Psoas muscle (tissue), 8 donors: ENCODE measurements around the gene CFH. TPM values are rescaled to one million over a fixed set of nuclear protein-coding genes. Genes with fewer than 3 reads are reported as not detected.

Experiments used
- ATAC-seq, 4 donors: fragments of 200-7000 bp; cut with Tn5 transposase; one replicate each; pipeline ENCODE4 v1.9.1; 2020; ENCODE audit warnings: moderate library complexity in 3 of 4, mild to moderate bottlenecking in 2 of 4
- DNase-seq, 2 donors: peaks; one replicate each; pipeline ENCODE4 v3.0.0-alpha.2; 2020
- H3K27ac ChIP-seq: fragments of 200-600 bp; one replicate; pipeline ENCODE4 v1.8.0; 2022
- H3K27me3 ChIP-seq, 3 donors: fragments of 200-600 bp in 1 of 3; one replicate each; pipeline versions ENCODE4 v1.6.1 to v1.8.0; 2013 to 2022; ENCODE audit warnings: low read length in 2 of 3, mild to moderate bottlenecking in 2 of 3, moderate library complexity in 1 of 3; ENCODE audit not compliant: insufficient read depth in 3 of 3
- H3K36me3 ChIP-seq, 2 donors: fragments of 200-600 bp in 1 of 2; one replicate each; pipeline versions ENCODE4 v1.6.1 to v1.8.0; 2013 to 2022; ENCODE audit warnings: low read depth in 1 of 2, mild to moderate bottlenecking in 1 of 2, moderate library complexity in 1 of 2; ENCODE audit not compliant: insufficient read depth in 1 of 2
- H3K4me1 ChIP-seq: fragments of 200-600 bp; one replicate; pipeline ENCODE4 v1.8.0; 2022
- H3K4me3 ChIP-seq: fragments of 200-600 bp; one replicate; pipeline ENCODE4 v1.8.0; 2022; ENCODE audit warnings: mild to moderate bottlenecking
- H3K9me3 ChIP-seq: fragments of 200-600 bp; one replicate; pipeline ENCODE4 v1.8.0; 2022
- WGBS, 3 donors: extraction: QIAGEN DNeasy Blood & Tissue Kit; methylation state at CpG; one replicate each; pipeline versions ENCODE4 v1.1.6 to v1.1.7; 2013; 5-methylcytosine and 5-hydroxymethylcytosine counted together
- intact Hi-C, 2 donors: fragments of 100-400 bp; cut with DNase I; formaldehyde crosslinking; loops; one replicate each; pipeline versions ENCODE4 v1.11.0 to v1.14.2; 2022
- polyA plus RNA-seq, 3 donors: library from polyadenylated mRNA; stranded (reverse); fragments of 200-250 nt; gene quantifications; one replicate each; pipeline ENCODE4 v1.2.3, GENCODE V29; 2013
- total RNA-seq, 4 donors: library from RNA; stranded (reverse); fragmentation: NEBNext Ultra II Directional in 2 of 4; extraction: Animal tissue kit (Norgen Biotek cat#: 25700) in 2 of 4; gene quantifications; one replicate each; pipeline versions ENCODE4 v1.2.1 to v1.2.4, GENCODE V29; 2021 to 2023
- TF ChIP-seq, protein P1 (sequence below): fragments of 200-600 bp; IDR thresholded peaks from one replicate; pipeline ENCODE4 v1.8.0; 2022; ENCODE audit warnings: antibody characterized with exemption
- donor health status: healthy with polysubstance abuse.
- donor health status: DM: no; HTN: no; CAD: no; lungs with moderate emphysema.
- donor health status: Bipolar disorder and iron deficiency.
- donor health status: healthy.
- donor health status: DM: yes; HTN: yes; CAD: no.
- donor health status: DM: no; HTN: no; CAD: no.
- donor health status: DM: no; HTN: no; CAD: no.
- donor health status: DM: yes; HTN: yes; CAD: no.

Gene CFH
- total and polyA plus RNA-seq, 7 donors = 12.5 to 44.5 (median 24.2) TPM

DNA sequence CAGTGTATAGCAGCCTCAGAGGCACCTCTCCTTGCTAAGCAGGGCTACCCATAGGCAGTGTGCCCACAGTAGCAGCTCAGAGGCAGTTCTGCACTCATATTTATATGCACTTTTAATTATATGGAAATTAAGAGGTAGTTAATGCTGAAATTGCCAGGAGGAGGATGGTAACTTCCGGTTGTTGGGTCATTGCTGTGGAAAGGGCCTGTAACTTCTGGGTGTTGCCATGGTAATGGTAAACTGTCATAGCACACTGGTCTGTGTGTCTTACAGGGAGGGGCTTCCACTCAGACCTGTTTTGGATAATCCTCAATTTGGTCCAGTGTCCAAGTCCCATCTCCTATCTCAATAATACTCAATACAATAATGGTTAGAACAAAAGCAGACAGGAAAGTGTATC lies 7.6 kb downstream of the CFH start:
- peak in 2 of 4 donors; percentile 17 to 31 for ATAC-seq

DNA sequence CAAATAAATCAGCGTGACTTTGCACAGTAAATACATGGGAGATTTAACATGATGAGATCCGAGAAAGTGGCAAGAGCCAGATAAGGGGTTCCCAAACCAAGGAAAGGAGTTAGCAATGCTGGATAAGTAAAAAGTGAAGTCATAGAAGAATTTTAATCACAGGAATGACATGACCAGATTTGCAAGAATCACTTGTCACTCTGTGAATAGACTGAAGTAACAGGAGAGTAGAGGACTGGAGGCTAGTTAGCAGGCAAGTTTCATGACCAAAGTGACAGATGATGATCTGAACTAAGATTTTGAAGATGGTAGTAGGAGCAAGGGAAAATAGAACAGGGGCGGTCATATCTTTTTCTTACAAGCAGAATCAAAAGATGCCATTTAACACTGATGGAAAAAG lies 8.4 kb downstream of the CFH start:
- Histone ChIP-seq H3K27ac (peak overlapping the region; percentile 33), H3K36me3 (no peaks in the 10 kb centered on the region), H3K9me3 (no peaks in the 10 kb centered on the region), H3K27me3 (no peaks in the 10 kb centered on the region), H3K4me1 (peaks cover 5% of the 10 kb centered on the region), H3K4me3 (peak overlapping the region; percentile 48)
- intact Hi-C loops = loop anchor here (5.0 to 10.0 kb wide), 2 partner anchors 345 to 513 kb away; no protein-coding TSS in a partner anchor
- 57 to 77% (median 63%) methylated on average over 3 of the region's 3 CpGs for WGBS, 3 donors
- TF ChIP-seq, protein P1, sequence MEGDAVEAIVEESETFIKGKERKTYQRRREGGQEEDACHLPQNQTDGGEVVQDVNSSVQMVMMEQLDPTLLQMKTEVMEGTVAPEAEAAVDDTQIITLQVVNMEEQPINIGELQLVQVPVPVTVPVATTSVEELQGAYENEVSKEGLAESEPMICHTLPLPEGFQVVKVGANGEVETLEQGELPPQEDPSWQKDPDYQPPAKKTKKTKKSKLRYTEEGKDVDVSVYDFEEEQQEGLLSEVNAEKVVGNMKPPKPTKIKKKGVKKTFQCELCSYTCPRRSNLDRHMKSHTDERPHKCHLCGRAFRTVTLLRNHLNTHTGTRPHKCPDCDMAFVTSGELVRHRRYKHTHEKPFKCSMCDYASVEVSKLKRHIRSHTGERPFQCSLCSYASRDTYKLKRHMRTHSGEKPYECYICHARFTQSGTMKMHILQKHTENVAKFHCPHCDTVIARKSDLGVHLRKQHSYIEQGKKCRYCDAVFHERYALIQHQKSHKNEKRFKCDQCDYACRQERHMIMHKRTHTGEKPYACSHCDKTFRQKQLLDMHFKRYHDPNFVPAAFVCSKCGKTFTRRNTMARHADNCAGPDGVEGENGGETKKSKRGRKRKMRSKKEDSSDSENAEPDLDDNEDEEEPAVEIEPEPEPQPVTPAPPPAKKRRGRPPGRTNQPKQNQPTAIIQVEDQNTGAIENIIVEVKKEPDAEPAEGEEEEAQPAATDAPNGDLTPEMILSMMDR = no peak
- no peak for DNase-seq
- peak; percentile 31 to 73 (median 52) for ATAC-seq

More for the DNA sequence above, 7.6 kb downstream of the CFH start:
- H3K4me3 ChIP-seq = no peak overlapping the region
- no peaks in the 10 kb centered on the region for H3K9me3 ChIP-seq
- TF ChIP-seq, protein P1 = no peak
- H3K27ac ChIP-seq = no peak overlapping the region
- intact Hi-C loops = no loop called here
- peaks cover 5% of the 10 kb centered on the region for H3K4me1 ChIP-seq
- no peaks in the 10 kb centered on the region for H3K36me3 ChIP-seq
- no peak for DNase-seq
- WGBS, 3 donors = 48 to 59% (median 55%) methylated on average over 1 of the region's 1 CpG
- H3K27me3 ChIP-seq = no peaks in the 10 kb centered on the region

DNA sequence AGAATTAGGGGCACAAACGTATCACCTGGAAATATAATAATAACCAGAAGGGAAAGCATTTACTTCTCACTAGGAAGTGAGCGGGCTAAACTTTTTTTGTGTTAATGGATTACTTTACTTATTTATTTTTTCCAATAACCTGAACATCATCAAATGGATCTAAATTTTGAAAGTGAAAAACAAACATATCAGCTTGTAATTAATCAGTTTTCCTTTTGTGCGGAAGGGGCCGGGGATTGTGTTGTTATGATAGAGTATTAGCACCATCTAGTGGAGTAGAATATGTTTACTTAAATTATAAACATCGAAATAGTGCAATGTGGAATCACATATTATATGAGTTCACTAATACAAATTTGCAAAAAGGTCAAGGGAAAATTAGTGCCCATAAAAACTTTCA lies 9.0 kb downstream of the CFH start:
- DNase-seq (no peak), ATAC-seq (peak; percentile 41 to 88 (median 77))
- no peaks in the 10 kb centered on the region for H3K9me3 ChIP-seq
- intact Hi-C loops = loop anchor here (5.0 to 10.0 kb wide), 2 partner anchors 346 to 514 kb away; no protein-coding TSS in a partner anchor
- TF ChIP-seq, protein P1 = peak; percentile 58
- peak overlapping the region; percentile 48 for H3K4me3 ChIP-seq
- 8% methylated on average over 5 of the region's 5 CpGs for WGBS, 3 donors
- H3K36me3 ChIP-seq = no peaks in the 10 kb centered on the region
- no peaks in the 10 kb centered on the region for H3K27me3 ChIP-seq
- H3K4me1 ChIP-seq = peaks cover 5% of the 10 kb centered on the region
- no peak overlapping the region for H3K27ac ChIP-seq

DNA sequence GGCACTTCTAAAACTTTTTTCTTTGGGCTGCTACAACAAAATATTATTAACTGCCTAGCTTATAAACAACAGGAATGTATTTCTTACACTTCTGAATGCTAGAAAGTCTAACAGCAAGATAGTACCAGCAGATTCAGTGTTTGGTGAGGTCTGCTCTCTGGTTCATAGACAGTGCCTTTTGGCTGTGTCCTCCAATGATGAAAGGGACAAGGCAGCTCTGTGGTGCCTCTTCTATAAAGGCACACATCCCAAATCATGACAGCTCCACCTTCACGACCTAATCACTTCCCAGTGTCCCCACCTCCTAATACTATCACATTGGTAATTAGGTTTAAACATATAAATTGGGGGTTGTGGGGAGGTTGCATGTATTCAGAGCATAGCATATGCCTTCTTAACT lies 9.5 kb downstream of the CFH start:
- no peaks in the 10 kb centered on the region for H3K36me3 ChIP-seq
- H3K4me1 ChIP-seq = peaks cover 5% of the 10 kb centered on the region
- TF ChIP-seq, protein P1 = no peak
- intact Hi-C loops = loop anchor here (5.0 to 10.0 kb wide), 2 partner anchors 347 to 514 kb away; no protein-coding TSS in a partner anchor
- DNase-seq (no peak), ATAC-seq (peak in 1 of 4 donors; percentile 30)
- no peak overlapping the region for H3K27ac ChIP-seq
- H3K27me3 ChIP-seq = no peaks in the 10 kb centered on the region
- no peak overlapping the region for H3K4me3 ChIP-seq
- no peaks in the 10 kb centered on the region for H3K9me3 ChIP-seq
- WGBS, 3 donors = 0 to 4% (median 4%) methylated on average over 1 of the region's 1 CpG

DNA sequence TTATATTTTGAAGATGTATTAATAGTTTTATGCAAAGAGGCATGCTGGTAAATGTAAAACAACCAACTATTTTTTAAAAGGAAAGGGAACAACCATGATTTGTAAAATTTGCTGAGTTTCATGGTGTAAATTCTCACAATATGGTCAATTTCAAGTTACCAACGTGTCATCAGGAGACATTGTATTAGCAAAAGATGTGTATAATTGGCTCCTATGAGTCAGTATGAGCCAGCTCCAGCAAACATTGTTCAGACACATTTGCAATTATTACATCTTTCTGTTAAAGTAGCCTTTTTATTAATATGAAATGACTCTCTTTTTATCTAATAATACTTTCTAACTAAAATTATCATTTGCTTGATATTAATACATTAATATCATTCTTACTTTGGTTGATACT lies 15.3 kb downstream of the CFH start:
- ATAC-seq (no peak), DNase-seq (no peak)
- H3K9me3 ChIP-seq = peaks cover 13% of the 10 kb centered on the region
- H3K36me3 ChIP-seq = no peaks in the 10 kb centered on the region
- no peak overlapping the region for H3K27ac ChIP-seq
- TF ChIP-seq, protein P1 = no peak
- no peaks in the 10 kb centered on the region for H3K4me1 ChIP-seq
- 78 to 95% (median 88%) methylated on average over 1 of the region's 1 CpG for WGBS, 3 donors
- intact Hi-C loops = loop anchor here in 1 of 2 donors (10.0 kb wide), 1 partner anchor 352 kb away; no protein-coding TSS in a partner anchor
- no peak overlapping the region for H3K4me3 ChIP-seq
- H3K27me3 ChIP-seq = no peaks in the 10 kb centered on the region
